HG03442 (cell line): ENCODE results near the gene UNC13D.
A peak's percentile ranks its signal among the peaks of the same experiment; 100 is the strongest.
"Not testable (repeated sequence)": the region's sequence is repeated elsewhere in the genome, so short reads cannot be mapped to it uniquely, and the experiment has no call there.

Experiments
- ATAC-seq: cut with Tn5 transposase; IDR thresholded peaks from one replicate; pipeline ENCODE4 v1.9.1; 2021; ENCODE audit warnings: mild to moderate bottlenecking, moderate library complexity; ENCODE audit not compliant: unreplicated experiment

UNC13D gene

DNA sequence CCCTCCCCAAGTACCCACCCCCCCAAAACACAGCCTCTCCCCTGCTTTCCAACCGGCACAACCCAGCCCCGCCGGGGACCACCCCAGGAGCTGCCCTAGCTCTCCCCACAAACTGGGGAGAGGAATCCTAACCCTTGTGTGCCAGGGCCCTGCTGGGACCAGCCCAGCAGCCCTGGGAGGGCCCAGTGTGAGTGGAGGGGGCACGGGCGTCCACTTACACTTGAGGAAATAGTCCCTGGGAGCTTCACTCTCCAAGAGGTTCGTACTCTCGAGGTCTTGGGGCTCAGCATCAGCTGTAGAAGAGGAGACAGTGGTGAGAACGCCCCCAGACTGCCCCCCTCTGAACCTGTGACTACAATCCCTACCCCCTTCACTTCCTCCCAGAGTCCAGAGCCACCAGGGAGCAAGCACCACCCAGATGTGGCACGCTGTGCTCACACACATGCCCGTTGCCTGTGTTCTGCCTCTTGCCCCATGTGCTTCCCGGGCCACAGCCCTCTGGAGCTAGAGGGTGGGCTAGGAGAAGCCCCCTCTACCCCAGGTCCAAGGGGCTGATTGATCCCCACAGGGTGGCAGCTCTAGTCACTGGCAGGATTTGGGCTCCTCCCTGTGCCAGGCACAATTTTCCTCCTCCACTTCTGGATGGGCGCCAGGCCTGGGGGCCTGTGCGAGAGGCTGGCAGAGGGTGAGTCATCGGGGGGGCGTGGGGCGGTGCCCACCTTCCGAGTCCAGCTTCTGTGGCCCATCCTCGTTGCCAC, 31.2 kb upstream of the UNC13D start:
- no peak for ATAC-seq

DNA sequence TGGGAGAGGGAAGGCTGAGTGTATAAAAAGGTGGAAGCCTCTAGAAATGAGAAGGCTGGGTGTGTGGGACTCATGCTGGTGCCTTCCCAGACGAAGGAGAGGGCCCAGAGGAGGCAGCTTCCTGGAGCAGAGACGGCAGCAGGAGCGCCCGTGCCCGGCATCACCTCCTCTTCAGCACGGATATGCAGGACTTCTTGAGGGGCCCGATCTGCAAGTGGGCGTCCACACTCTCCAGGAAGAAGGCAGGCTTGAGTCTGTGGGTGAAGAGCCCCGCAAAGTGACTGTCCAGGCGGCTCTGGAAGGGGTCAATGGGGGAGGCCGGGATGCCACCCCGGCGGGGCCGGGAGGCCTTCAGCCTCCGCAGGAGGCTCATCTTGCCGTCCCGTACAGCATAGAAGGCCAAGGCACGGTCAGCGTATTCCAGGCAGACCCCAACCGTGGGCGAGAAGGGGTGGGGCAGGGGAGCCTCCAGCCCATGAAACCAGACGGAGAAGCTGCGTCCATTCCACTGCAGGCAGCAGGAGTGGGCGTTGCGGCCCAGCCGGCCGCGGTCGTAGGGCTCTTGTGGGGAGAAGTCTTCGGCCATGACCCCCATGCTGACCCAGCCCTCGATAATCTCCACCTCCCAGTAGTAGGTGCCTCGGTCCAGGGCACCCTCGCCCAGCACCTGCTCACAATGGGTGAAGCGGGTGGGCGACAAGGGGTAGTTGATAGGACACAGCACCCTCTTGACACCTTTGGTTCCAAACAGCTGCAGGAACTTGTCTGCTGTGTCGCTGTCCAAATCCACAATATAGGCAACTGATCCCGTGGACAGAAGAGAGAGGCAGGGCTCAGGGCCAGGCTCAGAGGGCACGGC, 30.3 kb upstream of the UNC13D start:
- ATAC-seq: no peak

DNA sequence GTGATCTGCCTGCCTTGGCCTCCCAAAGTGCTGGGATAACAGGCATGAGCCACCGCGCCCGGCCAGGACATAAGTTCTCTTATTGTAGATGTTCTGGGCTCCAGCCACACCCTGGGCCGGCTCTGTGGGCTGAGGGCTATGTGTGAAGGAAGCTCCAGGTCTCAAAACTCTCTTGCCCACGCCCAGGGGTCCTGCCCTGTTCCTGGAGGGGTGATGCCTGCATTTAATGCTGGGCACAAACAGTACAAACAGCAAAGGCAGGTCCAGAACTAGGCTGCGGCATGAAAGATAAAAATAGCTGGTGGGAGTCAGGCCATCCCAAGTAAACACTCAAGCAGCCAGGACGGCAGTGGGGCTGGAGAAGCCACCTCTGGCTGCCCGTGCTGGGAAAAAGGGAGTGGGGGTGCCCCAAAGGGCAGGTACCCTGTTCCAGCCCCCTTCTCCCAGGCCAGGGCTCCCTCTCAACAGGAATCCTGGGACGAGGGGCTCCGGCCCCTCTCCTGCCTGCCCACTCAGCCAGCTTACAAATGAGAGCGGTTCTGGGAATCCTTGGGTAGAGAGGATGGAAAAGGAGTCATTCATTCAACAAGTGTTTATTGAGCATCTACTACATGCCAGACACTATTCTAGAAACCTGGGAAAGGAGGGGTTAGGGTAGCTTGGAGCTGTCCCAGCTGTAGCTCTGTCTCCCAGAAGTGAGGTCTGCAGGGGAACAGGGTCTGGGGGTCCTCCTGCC, 29.6 kb upstream of the UNC13D start:
- ATAC-seq: no peak

DNA sequence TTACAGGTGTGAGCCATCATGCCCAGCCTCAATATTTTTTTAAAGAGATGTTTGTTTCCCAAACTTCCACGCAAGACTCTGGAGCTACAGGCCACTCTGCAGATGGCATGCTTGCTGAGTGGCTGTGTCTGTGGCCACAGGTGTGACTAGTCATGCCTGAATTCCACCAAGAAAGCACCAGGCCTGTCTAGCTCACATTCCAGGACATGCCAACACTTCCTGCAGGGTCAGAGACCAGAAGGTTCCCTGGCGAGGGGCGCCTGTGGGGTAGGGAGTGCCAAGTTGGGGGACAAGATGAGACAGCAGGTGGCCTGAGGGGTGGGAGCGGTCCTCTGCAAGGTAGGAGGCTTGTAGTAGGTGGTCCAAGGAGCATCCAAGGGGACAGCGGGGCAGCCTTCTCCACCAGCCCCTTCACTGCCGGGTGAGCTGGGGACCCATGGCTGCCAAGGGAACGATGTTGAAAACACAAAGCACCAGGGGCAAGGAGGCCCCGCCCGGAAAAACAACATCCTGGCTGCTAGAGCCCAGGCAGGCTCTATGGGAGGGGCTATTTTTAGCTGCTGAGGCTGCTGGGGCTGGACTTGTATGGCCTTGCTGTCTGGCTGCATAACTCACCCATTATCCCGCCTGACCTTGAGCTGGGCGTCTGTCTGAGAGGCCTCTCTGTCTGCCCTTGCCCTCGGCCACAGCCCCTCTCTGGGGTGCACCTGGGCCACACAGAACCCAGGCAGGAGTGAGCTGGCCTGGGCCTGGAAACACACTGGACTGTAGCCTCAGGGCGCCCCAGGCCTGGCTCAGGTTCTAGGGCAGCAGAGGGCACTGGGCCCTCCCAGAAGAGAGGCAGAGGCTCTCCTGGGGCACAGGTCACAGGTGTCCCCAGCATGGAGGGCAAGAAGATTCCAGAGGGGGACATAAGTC, 28.5 kb upstream of the UNC13D start:
- no peak for ATAC-seq

DNA sequence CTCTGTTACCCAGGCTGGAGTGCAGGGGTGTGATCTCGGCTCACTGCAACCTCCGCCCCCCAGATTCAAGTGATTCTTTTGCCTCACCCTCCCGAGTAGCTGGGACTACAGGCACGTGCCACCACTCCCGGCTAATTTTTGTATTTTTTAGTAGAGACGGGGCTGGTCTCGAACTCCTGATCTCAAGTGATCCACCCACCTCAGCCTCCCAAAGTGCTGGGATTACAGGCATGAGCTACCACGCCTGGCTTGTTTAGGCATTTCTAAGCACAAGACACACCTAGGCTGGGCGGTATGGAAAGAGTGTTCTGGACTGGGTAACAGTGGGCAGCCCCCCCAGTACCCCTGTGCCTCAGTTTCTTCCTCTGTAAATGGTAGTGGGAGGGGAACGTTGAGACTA, 26.0 kb upstream of the UNC13D start:
- ATAC-seq: not testable (repeated sequence)

DNA sequence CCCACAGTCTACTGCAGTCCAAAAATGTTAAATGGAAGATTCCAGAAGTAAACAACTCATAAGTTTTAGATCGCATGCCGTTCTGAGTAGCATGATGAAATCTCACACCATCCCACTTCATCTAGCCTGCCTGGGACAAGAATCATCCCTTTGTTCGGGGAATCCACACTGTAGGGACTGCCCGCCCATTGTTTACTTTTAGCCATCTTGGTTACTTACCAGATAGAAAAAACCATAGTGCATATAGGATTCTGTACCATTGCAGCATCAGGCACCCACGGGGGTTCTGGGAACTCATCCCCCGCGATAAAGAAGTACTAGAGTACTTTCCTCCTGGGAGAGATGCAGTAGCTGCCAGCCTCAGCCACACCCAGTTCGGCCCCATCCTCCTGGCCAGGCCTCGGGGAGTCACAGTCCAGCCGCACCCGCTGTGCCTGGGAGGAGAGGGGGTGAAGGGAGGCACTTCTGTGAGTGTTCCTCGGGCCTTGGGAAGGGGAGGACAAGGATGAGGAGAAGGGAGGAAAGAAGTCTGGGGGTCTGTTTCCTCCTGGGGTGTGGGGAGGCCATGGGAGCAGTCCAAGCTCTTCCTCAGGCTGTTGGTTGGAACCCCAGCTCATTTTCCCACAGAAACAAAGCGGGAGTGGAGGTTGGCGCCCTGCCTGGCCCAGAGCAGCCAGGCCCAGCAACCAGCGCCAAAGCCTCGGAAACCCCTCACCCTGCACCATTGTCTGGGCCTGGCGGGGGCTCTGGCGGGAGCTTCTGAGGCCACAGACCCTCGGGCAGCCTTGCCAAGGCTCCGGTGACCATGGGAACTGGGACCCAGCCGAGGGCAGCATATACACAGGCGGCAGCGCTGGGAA, 25.3 kb upstream of the UNC13D start:
- ATAC-seq: no peak

DNA sequence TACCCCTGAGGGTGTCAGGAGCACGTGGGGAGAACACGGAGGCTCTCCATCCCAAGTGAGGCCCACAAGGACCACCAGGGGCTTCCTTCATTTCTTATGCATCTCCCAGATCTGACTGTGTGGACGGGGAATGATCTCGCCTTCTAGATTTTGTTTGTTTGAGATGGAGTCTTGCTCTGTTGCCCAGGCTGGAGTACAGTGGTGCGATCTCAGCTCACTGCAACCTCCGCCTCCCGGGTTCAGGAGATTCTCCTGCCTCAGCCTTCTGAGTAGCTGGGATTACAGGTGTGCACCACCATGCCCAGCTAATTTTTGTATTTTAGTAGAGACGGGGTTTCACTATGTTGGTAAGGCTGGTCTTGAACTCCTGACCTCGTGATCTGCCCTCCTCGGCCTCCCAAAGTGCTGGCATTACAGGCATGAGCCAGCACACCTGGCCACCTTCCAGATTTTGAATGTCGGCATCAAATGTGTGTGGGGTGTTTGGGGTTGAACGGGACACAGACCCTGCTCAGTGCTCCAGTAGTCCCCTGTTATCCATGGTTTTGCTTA, 24.6 kb upstream of the UNC13D start:
- not testable (repeated sequence) for ATAC-seq

DNA sequence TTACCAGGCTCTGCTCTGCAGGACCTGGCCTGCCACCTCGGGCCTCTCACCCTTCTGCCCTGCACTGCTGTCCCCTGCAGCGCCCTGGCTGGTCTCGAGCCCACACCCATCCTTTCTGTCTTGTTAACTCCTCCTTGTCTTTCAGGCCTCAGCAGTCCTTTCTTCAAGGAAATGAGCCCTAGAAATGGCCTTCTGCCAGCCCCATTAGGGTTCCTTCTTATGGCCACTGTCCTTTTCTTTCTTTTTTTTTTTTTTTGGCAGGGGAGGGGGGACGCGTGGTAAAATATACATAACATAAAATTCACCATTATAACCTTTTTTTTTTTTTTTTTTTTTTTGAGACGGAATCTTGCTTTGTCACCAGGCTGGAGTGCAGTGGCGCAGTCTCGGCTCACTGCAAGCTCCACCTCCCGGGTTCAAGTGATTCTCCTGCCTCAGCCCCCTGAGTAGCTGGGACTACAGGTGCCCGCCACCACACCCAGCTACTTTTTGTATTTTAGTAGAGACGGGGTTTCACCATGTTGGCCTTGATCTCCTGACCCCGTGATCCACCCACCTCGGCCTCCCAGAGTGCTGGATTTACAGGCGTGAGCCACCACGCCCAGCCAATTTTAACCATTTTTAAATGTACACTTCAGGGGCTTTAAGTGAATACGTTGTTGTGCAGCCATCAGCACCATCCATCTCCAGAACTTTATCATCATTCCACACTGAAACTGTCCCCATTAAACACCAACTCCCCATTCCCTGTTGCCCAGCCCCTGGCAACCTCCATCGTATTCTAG, 21.4 kb upstream of the UNC13D start:
- not testable (repeated sequence) for ATAC-seq

DNA sequence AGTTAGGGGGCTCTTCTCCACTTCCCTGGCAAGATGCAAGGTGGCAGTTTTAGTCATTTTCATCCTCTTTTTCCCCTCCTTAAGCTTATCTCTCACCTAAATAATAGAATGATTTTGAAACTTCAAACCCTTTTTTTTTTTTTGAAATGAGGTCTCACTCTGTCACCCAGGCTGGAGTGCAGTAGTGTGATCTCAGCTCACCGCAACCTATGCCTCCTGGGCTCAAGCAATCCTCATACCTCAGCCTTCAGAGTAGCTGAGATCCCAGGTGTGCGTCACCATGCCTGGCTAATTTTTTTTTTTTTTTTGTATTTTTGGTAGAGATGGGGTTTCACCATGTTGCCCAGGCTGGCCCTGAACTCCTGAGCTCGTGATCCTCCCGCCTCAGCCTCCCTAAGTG, 20.7 kb upstream of the UNC13D start:
- ATAC-seq: peak; percentile 15

DNA sequence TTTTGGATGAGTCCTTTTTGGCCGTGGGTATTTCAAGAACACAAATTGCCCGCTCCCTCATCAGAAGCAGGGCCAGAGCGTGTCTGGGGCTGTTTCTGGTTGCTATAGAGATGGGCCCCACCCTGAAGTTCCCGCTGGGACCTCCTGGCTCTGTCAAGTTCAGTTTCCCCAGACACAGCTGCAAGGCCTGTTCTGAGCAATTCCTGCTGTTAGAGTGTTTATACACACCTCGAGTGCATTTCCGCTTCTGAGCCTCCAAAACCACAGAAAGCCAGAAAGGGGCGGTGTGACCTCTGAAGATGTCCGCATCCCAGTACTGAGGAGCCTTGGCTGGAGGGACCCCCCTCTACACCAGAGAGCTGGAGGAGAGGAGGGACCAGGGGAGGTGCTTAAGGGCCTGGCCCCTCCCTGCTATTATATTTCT, 20.3 kb upstream of the UNC13D start:
- ATAC-seq: peak; percentile 72

DNA sequence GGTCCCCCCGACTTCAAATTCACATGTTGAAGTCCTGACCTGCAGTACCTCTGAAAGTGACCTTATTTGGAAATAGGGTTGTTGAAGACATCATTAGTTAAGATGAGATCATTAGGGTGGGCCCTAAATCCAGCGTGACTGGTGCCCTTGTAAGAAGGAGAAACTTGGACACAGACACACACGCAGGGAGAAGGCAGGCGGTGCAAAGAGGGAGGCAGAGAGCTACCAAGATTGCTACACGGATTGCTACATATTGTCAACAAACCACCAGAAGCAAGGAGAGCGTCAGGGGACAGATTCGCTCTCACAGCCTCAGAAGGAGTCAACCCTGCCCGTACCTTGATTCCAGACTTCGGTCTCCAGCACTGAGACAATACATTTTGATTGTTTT, 17.7 kb upstream of the UNC13D start:
- ATAC-seq: no peak

DNA sequence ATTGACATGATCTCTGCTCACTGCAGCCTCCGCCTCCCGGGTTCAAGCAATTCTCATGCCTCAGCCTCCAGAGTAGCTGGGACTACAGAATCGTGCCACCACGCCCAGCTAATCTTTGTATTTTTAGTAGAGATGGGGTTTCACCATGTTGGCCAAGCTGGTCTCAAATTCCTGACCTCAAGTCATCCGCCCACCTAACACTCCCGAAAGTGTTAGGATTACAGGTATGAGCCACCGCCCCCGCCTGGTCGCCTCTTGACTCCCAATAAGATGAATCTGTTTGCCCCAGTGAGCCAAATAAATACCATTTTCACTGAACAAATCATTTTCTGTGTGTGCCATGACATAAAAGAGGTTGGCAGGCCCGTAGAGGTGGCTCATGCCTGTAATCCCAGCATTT, 15.2 kb upstream of the UNC13D start:
- not testable (repeated sequence) for ATAC-seq

DNA sequence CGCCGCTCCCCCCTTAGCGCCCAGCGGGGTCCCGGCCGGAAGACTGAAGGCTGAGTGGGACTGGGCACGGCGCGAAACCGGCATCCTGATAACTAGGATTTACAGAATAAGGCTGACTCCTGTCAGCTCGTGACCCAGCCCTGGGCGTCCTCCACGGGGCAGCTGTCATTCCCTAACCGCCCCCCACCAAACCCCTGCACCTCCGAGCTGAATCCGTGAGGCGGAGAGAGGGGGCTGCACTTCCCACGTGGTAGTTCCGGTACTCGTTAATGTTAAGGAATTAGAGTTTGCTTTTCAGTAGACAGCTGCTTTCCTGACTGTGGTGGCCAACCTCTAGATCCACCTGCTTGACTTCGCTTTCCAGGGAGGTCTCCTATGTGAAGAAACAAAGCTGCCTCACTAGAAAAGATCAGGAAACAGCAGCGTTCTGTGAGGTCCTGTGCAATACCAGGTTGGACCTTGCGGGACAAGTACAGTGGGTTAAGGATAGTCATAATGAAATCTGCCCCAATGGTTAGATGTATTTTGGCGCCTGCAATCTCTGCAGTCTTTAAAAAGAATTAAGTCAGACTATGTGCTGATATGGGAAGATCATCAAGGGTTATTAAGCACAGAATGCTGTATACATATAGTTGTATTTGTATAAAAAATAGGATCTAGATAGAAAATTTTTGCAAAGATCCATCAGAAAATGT, 12.0 kb upstream of the UNC13D start:
- no peak for ATAC-seq

DNA sequence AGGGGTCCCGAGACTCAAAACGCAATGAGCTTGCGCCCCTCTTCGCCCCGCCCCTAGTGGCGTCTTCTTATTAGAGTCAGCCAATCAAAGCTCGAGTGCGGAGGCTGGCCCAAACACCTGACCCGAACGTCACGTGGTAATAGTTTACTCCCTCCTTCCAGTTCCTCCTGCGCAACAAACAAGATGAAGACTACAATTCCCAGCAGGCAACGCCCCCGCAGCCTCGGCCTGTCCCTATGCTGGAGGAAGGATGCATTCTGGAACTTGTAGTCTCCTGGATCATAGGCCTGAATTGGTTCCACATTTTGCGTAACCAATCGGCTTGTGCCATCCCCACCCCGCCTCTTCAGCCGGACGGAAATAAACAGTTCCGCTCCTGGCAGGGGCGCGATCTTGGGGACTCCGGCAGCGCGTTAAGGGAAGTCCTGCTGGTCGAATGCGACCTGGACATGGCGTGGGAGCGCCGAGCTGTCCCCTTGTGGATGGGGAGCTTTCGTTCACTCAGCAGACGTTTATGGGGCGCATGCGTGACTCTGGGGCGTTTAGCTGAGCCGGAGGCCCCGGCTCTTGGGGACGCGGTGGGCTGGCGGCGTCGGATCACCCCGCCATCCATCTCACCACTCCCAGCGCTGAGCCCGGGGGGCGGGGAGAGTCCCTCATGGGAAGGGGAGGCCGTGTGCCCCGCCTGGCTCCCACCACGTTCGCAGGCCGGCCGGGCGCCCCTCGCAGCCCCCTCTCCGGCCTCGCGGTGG, 11.3 kb upstream of the UNC13D start, which contains the start of gene WBP2:
Gene WBP2, minus strand, starts transcription at position 26 of the 752 bp plus-strand sequence. CDS start 38 bp downstream, outside the sequence.
- ATAC-seq: peak; percentile 81

DNA sequence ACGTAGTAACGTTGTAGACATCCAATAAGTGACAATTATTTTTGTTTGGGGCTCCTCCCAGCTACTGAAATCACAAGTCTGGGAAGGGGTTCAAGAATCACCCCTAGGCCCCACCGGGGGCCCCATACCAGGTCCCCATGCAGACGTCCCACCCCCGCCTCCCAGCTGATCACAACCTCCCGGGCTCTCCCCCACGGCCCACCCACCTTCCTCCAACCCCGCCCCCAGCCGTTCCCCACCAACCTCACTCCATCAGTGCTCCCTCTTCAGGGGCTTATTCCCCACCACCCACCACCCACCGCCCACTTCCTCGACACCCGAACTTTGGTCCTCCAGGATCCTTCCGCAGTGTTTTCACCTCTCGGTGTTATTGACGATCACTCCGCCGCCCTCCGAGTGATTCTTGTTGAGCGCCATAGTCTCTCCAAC, 10.7 kb upstream of the UNC13D start:
- no peak for ATAC-seq

DNA sequence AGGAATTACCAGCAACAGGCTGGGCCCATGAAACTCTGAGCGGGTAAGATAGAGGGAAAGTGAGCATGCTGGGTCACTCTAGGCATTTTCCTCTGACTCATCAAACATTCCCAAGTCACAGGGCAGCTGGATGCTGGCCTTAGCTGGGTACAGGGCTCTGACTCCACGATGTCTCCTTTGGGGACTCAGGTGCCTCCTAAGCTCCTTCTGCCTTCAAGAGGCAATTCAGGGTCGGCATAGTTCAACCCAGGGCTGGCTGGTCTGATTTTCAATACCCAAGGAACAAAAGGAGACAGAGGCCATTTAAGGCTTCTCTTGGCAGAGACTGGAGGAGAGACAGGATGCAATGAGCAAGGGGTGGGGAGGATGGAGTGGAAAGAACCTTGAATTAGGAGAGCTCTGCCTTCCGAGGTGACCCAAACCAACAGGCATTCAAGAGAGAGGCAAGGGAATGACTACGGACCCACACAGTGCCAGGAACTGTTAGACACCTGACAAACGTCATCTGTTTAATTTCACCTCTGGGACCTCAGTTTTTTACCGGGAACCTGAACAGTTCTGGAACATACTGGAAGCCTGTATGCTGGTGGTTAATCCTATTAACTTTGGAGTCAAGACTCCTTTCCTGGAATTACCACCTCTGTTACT, 10.0 kb upstream of the UNC13D start:
- no peak for ATAC-seq
